ENCODE measurements around the gene ATRNL1. TPM values are rescaled to one million over a fixed set of nuclear protein-coding genes. Genes with fewer than 3 reads are reported as not detected.
"Not testable (repeated sequence)": the region's sequence is repeated elsewhere in the genome, so short reads cannot be mapped to it uniquely, and the experiment has no call there.

ATRNL1 gene
- total RNA-seq, 1 experiment from 2014 or later, result 28.7 TPM

DNA sequence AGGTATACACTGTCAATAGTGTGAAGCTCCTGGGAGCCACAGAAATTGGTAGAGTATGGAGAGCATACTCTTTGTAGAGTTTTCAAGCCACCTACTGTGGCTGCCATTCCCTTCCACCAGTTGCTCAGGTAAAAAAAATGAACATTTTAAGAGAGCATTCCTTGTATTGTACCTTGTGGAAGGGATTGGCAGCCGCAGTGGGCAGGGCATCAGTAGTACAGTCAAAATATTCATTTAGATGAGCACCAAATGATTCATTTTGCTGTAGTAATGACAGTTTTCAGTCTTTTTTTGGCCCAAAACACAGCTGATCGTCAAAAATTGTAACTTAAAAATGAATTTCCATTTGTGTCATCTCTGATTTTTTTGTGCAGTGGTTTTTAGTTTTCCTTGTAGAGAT, 304.9 kb downstream of the ATRNL1 start (continued):
- TF ChIP-seq ELF4 (CRISPR knock-in tag; IDR thresholded peaks at IDR 0.05; ENCODE audit: low read depth) (no peak), OVOL2 (CRISPR knock-in tag; IDR thresholded peaks at IDR 0.05; ENCODE audit: borderline replicate concordance) (no peak), SMAD3 (CRISPR knock-in tag; IDR thresholded peaks at IDR 0.05; ENCODE audit: borderline replicate concordance) (no peak), NR2C2 (CRISPR knock-in tag; IDR thresholded peaks at IDR 0.05) (no peak), MXD4 (CRISPR knock-in tag; IDR thresholded peaks at IDR 0.05; ENCODE audit: borderline replicate concordance) (no peak), GABPB1 (CRISPR knock-in tag; IDR thresholded peaks at IDR 0.05) (no peak), E2F4 (CRISPR knock-in tag; IDR thresholded peaks at IDR 0.05; ENCODE audit: borderline replicate concordance, low read depth) (no peak), USF2 (CRISPR knock-in tag; IDR thresholded peaks at IDR 0.05) (no peak), CREM (CRISPR knock-in tag; IDR thresholded peaks at IDR 0.05) (no peak), ZNF138 (CRISPR knock-in tag; conservative IDR thresholded peaks at IDR 0.05) (no peak), NFATC4 (CRISPR knock-in tag; IDR thresholded peaks at IDR 0.05) (no peak)
- TF ChIP-seq, protein P1, sequence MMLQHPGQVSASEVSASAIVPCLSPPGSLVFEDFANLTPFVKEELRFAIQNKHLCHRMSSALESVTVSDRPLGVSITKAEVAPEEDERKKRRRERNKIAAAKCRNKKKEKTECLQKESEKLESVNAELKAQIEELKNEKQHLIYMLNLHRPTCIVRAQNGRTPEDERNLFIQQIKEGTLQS (CRISPR knock-in tag; conservative IDR thresholded peaks at IDR 0.05), result no peak
- TF ChIP-seq, protein P2, sequence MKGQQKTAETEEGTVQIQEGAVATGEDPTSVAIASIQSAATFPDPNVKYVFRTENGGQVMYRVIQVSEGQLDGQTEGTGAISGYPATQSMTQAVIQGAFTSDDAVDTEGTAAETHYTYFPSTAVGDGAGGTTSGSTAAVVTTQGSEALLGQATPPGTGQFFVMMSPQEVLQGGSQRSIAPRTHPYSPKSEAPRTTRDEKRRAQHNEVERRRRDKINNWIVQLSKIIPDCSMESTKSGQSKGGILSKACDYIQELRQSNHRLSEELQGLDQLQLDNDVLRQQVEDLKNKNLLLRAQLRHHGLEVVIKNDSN (CRISPR knock-in tag; IDR thresholded peaks at IDR 0.05), result no peak

- Mint-ChIP-seq H3K27me3 (ENCODE audit: low read depth) (no peaks in the 10 kb centered on the region), H3K4me1 (no peaks in the 10 kb centered on the region), H3K9me3 (peaks cover 14% of the 10 kb centered on the region), H3K27ac (no peak overlapping the region), H3K36me3 (no peaks in the 10 kb centered on the region; the same call in 1 of the 2 replicates), H3K4me3 (no peak overlapping the region)
- no peak for TF ChIP-seq ZBTB43 (CRISPR knock-in tag; IDR thresholded peaks at IDR 0.05)
- TF ChIP-seq, protein P3, sequence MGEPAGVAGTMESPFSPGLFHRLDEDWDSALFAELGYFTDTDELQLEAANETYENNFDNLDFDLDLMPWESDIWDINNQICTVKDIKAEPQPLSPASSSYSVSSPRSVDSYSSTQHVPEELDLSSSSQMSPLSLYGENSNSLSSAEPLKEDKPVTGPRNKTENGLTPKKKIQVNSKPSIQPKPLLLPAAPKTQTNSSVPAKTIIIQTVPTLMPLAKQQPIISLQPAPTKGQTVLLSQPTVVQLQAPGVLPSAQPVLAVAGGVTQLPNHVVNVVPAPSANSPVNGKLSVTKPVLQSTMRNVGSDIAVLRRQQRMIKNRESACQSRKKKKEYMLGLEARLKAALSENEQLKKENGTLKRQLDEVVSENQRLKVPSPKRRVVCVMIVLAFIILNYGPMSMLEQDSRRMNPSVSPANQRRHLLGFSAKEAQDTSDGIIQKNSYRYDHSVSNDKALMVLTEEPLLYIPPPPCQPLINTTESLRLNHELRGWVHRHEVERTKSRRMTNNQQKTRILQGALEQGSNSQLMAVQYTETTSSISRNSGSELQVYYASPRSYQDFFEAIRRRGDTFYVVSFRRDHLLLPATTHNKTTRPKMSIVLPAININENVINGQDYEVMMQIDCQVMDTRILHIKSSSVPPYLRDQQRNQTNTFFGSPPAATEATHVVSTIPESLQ (CRISPR knock-in tag; IDR thresholded peaks at IDR 0.05), result no peak
- TF ChIP-seq FOXP4 (CRISPR knock-in tag; IDR thresholded peaks at IDR 0.05), result no peak
- TF ChIP-seq IRF1 (CRISPR knock-in tag; IDR thresholded peaks at IDR 0.05), result no peak
- TF ChIP-seq TP53 (CRISPR knock-in tag; IDR thresholded peaks at IDR 0.05), result no peak
- no peak for TF ChIP-seq KAT7 (CRISPR knock-in tag; IDR thresholded peaks at IDR 0.05; ENCODE audit: borderline replicate concordance)
- TF ChIP-seq PRRX2 (CRISPR knock-in tag; IDR thresholded peaks at IDR 0.05), result no peak
- ChIA-PET CTCF (no interaction called here), POLR2A (no interaction called here)
- DNase-seq (ENCODE audit: low spot score) (no peak), ATAC-seq (no peak)
Measured at GRCh38 chr10:115402699-115403098, 309.5 kb downstream of the ATRNL1 start.

DNA sequence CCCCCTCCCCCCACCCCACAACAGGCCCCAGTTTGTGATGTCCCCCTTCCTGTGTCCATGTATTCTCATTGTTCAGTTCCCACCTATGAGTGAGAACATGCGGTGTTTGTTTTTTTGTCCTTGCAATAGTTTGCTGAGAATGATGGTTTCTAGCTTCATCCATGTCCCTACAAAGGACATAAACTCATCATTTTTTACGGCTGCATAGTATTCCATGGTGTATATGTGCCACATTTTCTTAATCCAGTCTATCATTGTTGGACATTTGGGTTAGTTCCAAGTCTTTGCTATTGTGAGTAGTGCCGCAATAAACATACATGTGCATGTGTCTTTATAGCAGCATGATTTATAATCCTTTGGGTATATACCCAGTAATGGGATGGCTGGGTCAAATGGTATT, 312.7 kb downstream of the ATRNL1 start:
- H3K36me3 Mint-ChIP-seq; ATAC-seq; CTCF ChIA-PET; DNase-seq (ENCODE audit: low spot score); H3K4me3 Mint-ChIP-seq; H3K27ac Mint-ChIP-seq; POLR2A ChIA-PET; H3K4me1 Mint-ChIP-seq; H3K27me3 Mint-ChIP-seq (ENCODE audit: low read depth): not testable (repeated sequence)
- H3K9me3 Mint-ChIP-seq, result peaks cover 17% of the 10 kb centered on the region
